ENCODE measurements around the gene SH3GL1. TPM values are rescaled to one million over a fixed set of nuclear protein-coding genes. Genes with fewer than 3 reads are reported as not detected.

SH3GL1 gene
- total RNA-seq, 2 experiments from 2014 or later, result 33.2 to 38.9 TPM

GRCh38 chr19:4429771-4430171 is 29.4 kb upstream of the SH3GL1 start:
- intact Hi-C loops (cut with micrococcal nuclease; ENCODE audit: unreplicated experiment), result no loop called here
- no peaks in the 10 kb centered on the region for H3K9me3 ChIP-seq (ENCODE audit: low read length)
- DNase-seq (ENCODE audit: low spot score), result no peak
- no peaks in the 10 kb centered on the region for H4K20me1 ChIP-seq (ENCODE audit: insufficient read depth, low read length)
- no peaks in the 10 kb centered on the region for H3K4me1 ChIP-seq (ENCODE audit: insufficient read depth, low read length, poor library complexity, severe bottlenecking)
- H3K4me2 ChIP-seq (ENCODE audit: low read length), result no peak overlapping the region
- no peak overlapping the region for H3K4me3 ChIP-seq (ENCODE audit: low read depth, low read length, poor library complexity, severe bottlenecking)
- no TSS peak for BruUV-seq (replicated peaks)
- no peaks in the 10 kb centered on the region for H3K9me2 ChIP-seq (ENCODE audit: insufficient read depth, low read length)
- H3K79me2 ChIP-seq (ENCODE audit: insufficient read depth, low read depth, low read length), result no peaks in the 10 kb centered on the region
- no peak overlapping the region for H2AFZ ChIP-seq (ENCODE audit: low read length)
- POLR2A ChIA-PET, result no interaction called here
- no peak overlapping the region for H3K27ac ChIP-seq (ENCODE audit: low read depth, low read length, poor library complexity, severe bottlenecking)
- H3K36me3 ChIP-seq (ENCODE audit: insufficient read depth, low read length), result peaks cover 88% of the 10 kb centered on the region
- TF ChIP-seq EZH2phosphoT487 (IDR thresholded peaks at IDR 0.05; ENCODE audit: borderline replicate concordance, low read depth, low read length) (no peak), CTCF (conservative IDR thresholded peaks at IDR 0.05; ENCODE audit: low read length) (no peak)
- CTCF ChIA-PET (ENCODE audit: unreplicated experiment), result no interaction called here

- H3K9me2 ChIP-seq (ENCODE audit: insufficient read depth, low read length), result no peaks in the 10 kb centered on the region
- no peak overlapping the region for H3K4me2 ChIP-seq (ENCODE audit: low read length)
- H3K27ac ChIP-seq (ENCODE audit: low read depth, low read length, poor library complexity, severe bottlenecking), result no peak overlapping the region
- no peaks in the 10 kb centered on the region for H3K9me3 ChIP-seq (ENCODE audit: low read length)
- no peak overlapping the region for H3K4me3 ChIP-seq (ENCODE audit: low read depth, low read length, poor library complexity, severe bottlenecking)
- ChIA-PET CTCF (ENCODE audit: unreplicated experiment) (no interaction called here), POLR2A (no interaction called here)
- H3K36me3 ChIP-seq (ENCODE audit: insufficient read depth, low read length), result peaks cover 88% of the 10 kb centered on the region
- no peak for TF ChIP-seq CTCF (conservative IDR thresholded peaks at IDR 0.05; ENCODE audit: low read length)
- no peak for TF ChIP-seq EZH2phosphoT487 (IDR thresholded peaks at IDR 0.05; ENCODE audit: borderline replicate concordance, low read depth, low read length)
- no peaks in the 10 kb centered on the region for H4K20me1 ChIP-seq (ENCODE audit: insufficient read depth, low read length)
- no peak for DNase-seq (ENCODE audit: low spot score)
- no peak overlapping the region for H2AFZ ChIP-seq (ENCODE audit: low read length)
- H3K79me2 ChIP-seq (ENCODE audit: insufficient read depth, low read depth, low read length), result no peaks in the 10 kb centered on the region
- no peaks in the 10 kb centered on the region for H3K4me1 ChIP-seq (ENCODE audit: insufficient read depth, low read length, poor library complexity, severe bottlenecking)
- no TSS peak for BruUV-seq (replicated peaks)
- intact Hi-C loops (cut with micrococcal nuclease; ENCODE audit: unreplicated experiment), result no loop called here
Measured at GRCh38 chr19:4429256-4429655, 28.9 kb upstream of the SH3GL1 start.

- ChIA-PET POLR2A (interaction anchor here (0.5 kb wide), 1 partner anchor 62 kb away, joined by 3 read pairs; no protein-coding TSS in a partner anchor), CTCF (ENCODE audit: unreplicated experiment) (no interaction called here)
- no peak for DNase-seq (ENCODE audit: low spot score)
- Histone ChIP-seq H3K4me1 (ENCODE audit: insufficient read depth, low read length, poor library complexity, severe bottlenecking) (no peaks in the 10 kb centered on the region), H3K27ac (ENCODE audit: low read depth, low read length, poor library complexity, severe bottlenecking) (no peak overlapping the region), H2AFZ (ENCODE audit: low read length) (no peak overlapping the region), H3K36me3 (ENCODE audit: insufficient read depth, low read length) (peaks cover 88% of the 10 kb centered on the region), H3K4me2 (ENCODE audit: low read length) (no peak overlapping the region), H3K9me3 (ENCODE audit: low read length) (no peaks in the 10 kb centered on the region), H3K9me2 (ENCODE audit: insufficient read depth, low read length) (no peaks in the 10 kb centered on the region), H3K79me2 (ENCODE audit: insufficient read depth, low read depth, low read length) (no peaks in the 10 kb centered on the region), H4K20me1 (ENCODE audit: insufficient read depth, low read length) (no peaks in the 10 kb centered on the region), H3K4me3 (ENCODE audit: low read depth, low read length, poor library complexity, severe bottlenecking) (no peak overlapping the region)
- no TSS peak for BruUV-seq (replicated peaks)
- intact Hi-C loops (cut with micrococcal nuclease; ENCODE audit: unreplicated experiment), result no loop called here
- no peak for TF ChIP-seq EZH2phosphoT487 (IDR thresholded peaks at IDR 0.05; ENCODE audit: borderline replicate concordance, low read depth, low read length)
- TF ChIP-seq CTCF (conservative IDR thresholded peaks at IDR 0.05; ENCODE audit: low read length), result no peak
Measured at GRCh38 chr19:4428326-4428975, 28.1 kb upstream of the SH3GL1 start.

Measured in OCI-LY7 (cell line).